ENCODE data around the gene ERH. TPM values are rescaled to one million over a fixed set of nuclear protein-coding genes. Genes with fewer than 3 reads are reported as not detected.

ERH gene
- total RNA-seq, 3 donors from 2014 or later (not counting 1 experiment from before 2014, with no cell fraction given) = 103 to 120 (median 113) TPM

DNA sequence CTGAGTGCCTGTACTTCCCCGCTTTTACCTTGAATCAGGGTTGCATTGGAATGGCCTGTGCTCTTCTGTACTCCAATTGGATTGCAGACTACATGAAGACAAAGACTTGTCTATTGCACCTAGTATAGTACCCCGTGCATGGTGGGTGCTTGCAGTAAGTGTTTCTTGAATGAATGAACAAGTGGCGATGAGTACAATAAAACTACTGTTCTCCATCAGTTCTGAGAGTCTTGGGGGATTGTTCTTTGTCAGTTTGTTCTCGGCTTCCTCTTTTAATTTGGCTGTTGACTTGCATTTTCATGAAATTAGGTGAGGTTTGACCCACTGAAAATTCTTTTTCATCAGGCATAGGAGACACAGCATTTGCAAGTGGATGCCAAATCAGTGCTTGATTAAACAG is 34.1 kb downstream of the ERH start:
- Mint-ChIP-seq H3K4me3 (no peak overlapping the region), H3K27ac (no peak overlapping the region), H3K9me3 (no peaks in the 10 kb centered on the region), H3K27me3 (ENCODE audit: low read depth in 2 of 2) (peaks cover 0 to 8% of the 10 kb centered on the region in 2 donors), H3K4me1 (no peaks in the 10 kb centered on the region), H3K36me3 (no peaks in the 10 kb centered on the region)
- no peak overlapping the region for H3K4me3 ChIP-seq (ENCODE audit: low read length)
- intact Hi-C loops (cut with micrococcal nuclease) = no loop called here
- no peaks in the 10 kb centered on the region for H3K4me1 ChIP-seq (ENCODE audit: control insufficient read depth, insufficient read depth, low read length)
- no peaks in the 10 kb centered on the region for H3K27me3 ChIP-seq (ENCODE audit: control insufficient read depth, insufficient read depth, low read length)
- no peak for ATAC-seq
- no peaks in the 10 kb centered on the region for H3K36me3 ChIP-seq (ENCODE audit: control insufficient read depth, insufficient read depth, low read length)
- DNase-seq = no peak
- no peak for TF ChIP-seq CTCF (IDR thresholded peaks at IDR 0.05)
- H3K9me3 ChIP-seq (ENCODE audit: control insufficient read depth, insufficient read depth, low read length) = no peaks in the 10 kb centered on the region
- no peak overlapping the region for H3K27ac ChIP-seq (ENCODE audit: low read length)
- WGBS (ENCODE audit: insufficient coverage) = 91% methylated on average over 4 of the region's 4 CpGs

DNA sequence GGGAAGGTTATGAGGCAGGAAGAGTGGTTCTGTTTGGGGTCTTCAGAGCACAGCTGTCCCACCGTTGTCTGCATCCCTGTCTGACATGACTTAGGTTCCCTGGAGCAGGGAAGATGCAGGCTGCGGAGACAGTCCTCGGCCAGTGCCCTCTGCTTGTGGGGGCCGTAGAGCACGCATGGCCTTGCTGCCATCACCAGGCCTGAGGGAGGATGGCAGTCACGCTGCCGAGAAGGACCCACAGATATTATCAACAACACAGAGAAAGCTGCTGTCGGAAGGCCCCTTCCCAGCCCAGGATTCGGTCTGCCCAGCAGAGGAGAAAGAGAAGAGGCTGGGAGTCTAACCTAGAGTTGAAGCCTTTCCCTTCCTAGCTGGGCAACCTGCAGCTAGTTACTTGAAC is 35.0 kb downstream of the ERH start:
- DNase-seq = no peak
- intact Hi-C loops (cut with micrococcal nuclease) = no loop called here

GRCh38 chr14:69360438-69361108 is 37.5 kb downstream of the ERH start:
- no peaks in the 10 kb centered on the region for H3K4me1 ChIP-seq (ENCODE audit: control insufficient read depth, insufficient read depth, low read length)
- Mint-ChIP-seq H3K27me3 (ENCODE audit: low read depth in 2 of 2) (peaks cover 0 to 12% of the 10 kb centered on the region in 2 donors), H3K27ac (no peak overlapping the region), H3K36me3 (no peaks in the 10 kb centered on the region), H3K4me1 (no peaks in the 10 kb centered on the region), H3K4me3 (no peak overlapping the region), H3K9me3 (no peaks in the 10 kb centered on the region)
- H3K27me3 ChIP-seq (ENCODE audit: control insufficient read depth, insufficient read depth, low read length) = no peaks in the 10 kb centered on the region
- TF ChIP-seq CTCF (IDR thresholded peaks at IDR 0.05) = no peak
- no peaks in the 10 kb centered on the region for H3K36me3 ChIP-seq (ENCODE audit: control insufficient read depth, insufficient read depth, low read length)
- DNase-seq = no peak
- no peak overlapping the region for H3K4me3 ChIP-seq (ENCODE audit: low read length)
- ATAC-seq = no peak
- intact Hi-C loops (cut with micrococcal nuclease) = no loop called here
- no peak overlapping the region for H3K27ac ChIP-seq (ENCODE audit: low read length)
- WGBS (ENCODE audit: insufficient coverage) = 45% methylated on average over 7 of the region's 7 CpGs
- no peaks in the 10 kb centered on the region for H3K9me3 ChIP-seq (ENCODE audit: control insufficient read depth, insufficient read depth, low read length)

More for the DNA sequence above, 35.0 kb downstream of the ERH start:
- no peak for ATAC-seq
- Histone ChIP-seq H3K4me3 (ENCODE audit: low read length) (no peak overlapping the region), H3K9me3 (ENCODE audit: control insufficient read depth, insufficient read depth, low read length) (no peaks in the 10 kb centered on the region), H3K36me3 (ENCODE audit: control insufficient read depth, insufficient read depth, low read length) (no peaks in the 10 kb centered on the region), H3K27ac (ENCODE audit: low read length) (no peak overlapping the region), H3K27me3 (ENCODE audit: control insufficient read depth, insufficient read depth, low read length) (no peaks in the 10 kb centered on the region), H3K4me1 (ENCODE audit: control insufficient read depth, insufficient read depth, low read length) (no peaks in the 10 kb centered on the region)
- Mint-ChIP-seq H3K9me3 (no peaks in the 10 kb centered on the region), H3K27me3 (ENCODE audit: low read depth in 2 of 2) (peaks cover 0 to 11% of the 10 kb centered on the region in 2 donors), H3K27ac (no peak overlapping the region), H3K4me1 (no peaks in the 10 kb centered on the region), H3K36me3 (no peaks in the 10 kb centered on the region), H3K4me3 (no peak overlapping the region)
- WGBS (ENCODE audit: insufficient coverage) = 89% methylated on average over 9 of the region's 9 CpGs
- no peak for TF ChIP-seq CTCF (IDR thresholded peaks at IDR 0.05)

DNA sequence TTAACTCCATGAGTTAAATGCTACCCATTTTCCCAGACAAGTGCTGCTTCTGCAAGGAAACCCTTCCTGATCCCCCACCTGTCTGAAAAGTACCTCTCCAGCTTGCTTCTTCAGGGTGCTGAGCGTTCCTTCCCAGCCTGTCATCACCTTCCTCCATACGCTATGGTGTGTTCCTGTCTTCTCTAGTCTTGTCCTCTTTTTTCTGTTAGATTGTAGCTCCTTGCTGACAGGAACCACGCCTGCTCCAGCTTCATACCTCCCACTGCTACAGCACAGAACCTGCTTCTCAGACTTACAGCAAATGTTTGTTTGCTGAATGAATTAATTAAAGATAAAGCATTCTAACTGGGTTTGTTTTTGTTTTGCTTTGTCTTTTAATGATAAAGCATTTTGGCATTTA is 39.1 kb downstream of the ERH start:
- no peak for DNase-seq

More for the DNA sequence above, 39.1 kb downstream of the ERH start:
- no peaks in the 10 kb centered on the region for H3K9me3 ChIP-seq (ENCODE audit: control insufficient read depth, insufficient read depth, low read length)
- H3K27me3 ChIP-seq (ENCODE audit: control insufficient read depth, insufficient read depth, low read length) = no peaks in the 10 kb centered on the region
- Mint-ChIP-seq H3K27ac (no peak overlapping the region), H3K4me1 (peaks cover 8 to 9% of the 10 kb centered on the region in 2 donors), H3K36me3 (no peaks in the 10 kb centered on the region), H3K9me3 (no peaks in the 10 kb centered on the region), H3K27me3 (ENCODE audit: low read depth in 2 of 2) (peaks cover 0 to 12% of the 10 kb centered on the region in 2 donors), H3K4me3 (no peak overlapping the region)
- H3K36me3 ChIP-seq (ENCODE audit: control insufficient read depth, insufficient read depth, low read length) = no peaks in the 10 kb centered on the region
- intact Hi-C loops (cut with micrococcal nuclease) = no loop called here
- H3K4me3 ChIP-seq (ENCODE audit: low read length) = no peak overlapping the region
- ATAC-seq = no peak
- no peak overlapping the region for H3K27ac ChIP-seq (ENCODE audit: low read length)
- peaks cover 12% of the 10 kb centered on the region for H3K4me1 ChIP-seq (ENCODE audit: control insufficient read depth, insufficient read depth, low read length)
- 100% methylated on average over 2 of the region's 3 CpGs for WGBS (ENCODE audit: insufficient coverage)
- TF ChIP-seq CTCF (IDR thresholded peaks at IDR 0.05) = no peak
